Right lobe of liver (tissue), 4 donors: Measurements from ENCODE around the gene SPEM3.

Experiments used
- CTCF ChIP-seq, 4 donors: fragments of 200-600 bp in 3 of 4; fragments of 450-650 bp in 1 of 4; IDR thresholded peaks; one replicate each; pipeline versions ENCODE4 v1.5.1 to v1.8.0; 2016 to 2022; ENCODE audit warnings: antibody characterized with exemption in 4 of 4, mild to moderate bottlenecking in 2 of 4
- POLR2A ChIP-seq: fragments of 450-650 bp; IDR thresholded peaks from one replicate; pipeline ENCODE4 v1.6.1; 2017; ENCODE audit warnings: antibody characterized with exemption, mild to moderate bottlenecking
- donor health status: DM: no; HTN: no; CAD: no.
- donor health status: DM: no; HTN: no; CAD: no.
- donor health status: DM: no; HTN: yes; CAD: no.

GRCh38 chr17:7431231-7431630 lies 2.6 kb downstream of the SPEM3 start:
- TF ChIP-seq POLR2A (no peak), CTCF (IDR thresholded peaks at IDR 0.05) (no peak)
